K562 (cell line): ENCODE measurements around the gene FBXL13. TPM values are rescaled to one million over a fixed set of nuclear protein-coding genes. Genes with fewer than 3 reads are reported as not detected.

Source experiments
- ATAC-seq: fragments of 200-7000 bp; cut with Tn5 transposase; 3 replicates; pipeline ENCODE4 v1.9.1; 2020; ENCODE audit warnings: moderate library complexity
- BruUV-seq: library from RNA; stranded (reverse); fragments of 400-500 nt; replicated peaks from 2 replicates; lab custom pipeline; 2021; lab: Mats Ljungman, UMichigan
- CTCF ChIA-PET: fragments of 300-600 bp; formaldehyde crosslinking; extraction: SDS; loops from one replicate; lab custom pipeline; 2021; ENCODE audit warnings: low intra/inter-chr PET ratio; lab: Yijun Ruan, JAX
- POLR2A ChIA-PET: fragments of 300-600, 350-650 bp; sonication (Branson Sonifier 250); formaldehyde crosslinking; extraction: SDS; loops from one replicate; lab custom pipeline; 2021; ENCODE audit warnings: antibody characterized with exemption, inconsistent platforms; lab: Yijun Ruan, JAX
- DNase-seq, 4 experiments: peaks; one replicate each; pipeline versions ENCODE4 v3.0.0 to v3.0.0-alpha.2; 2011 to 2018; ENCODE audit warnings: low spot score in 3 of 4, mixed read lengths in 3 of 4; ENCODE audit errors: extremely low read depth in 1 of 4
- FAIRE-seq: peaks from 2 replicates; lab custom pipeline; 2011; peaks lifted over from hg19 to GRCh38; lab: Jason Lieb, UNC
- H2AFZ ChIP-seq: 2 replicates; pipeline ENCODE4 v1.6.0; 2011; ENCODE audit warnings: low read depth, low read length, control low read depth, inconsistent platforms
- H3K27ac ChIP-seq: fragments of 200-600 bp; 3 replicates; pipeline ENCODE4 v1.8.0; 2011; ENCODE audit warnings: low read depth, mild to moderate bottlenecking, control low read depth, inconsistent platforms, low read length, moderate library complexity, mixed read lengths; ENCODE audit errors: extremely low read depth
- H3K27me3 ChIP-seq, 2 experiments: fragments of 300-600 bp in 1 of 2; 2 replicates in 1 of 2; 3 replicates in 1 of 2; pipeline versions ENCODE4 v1.6.0 to v1.8.0; 2011; ENCODE audit warnings: inconsistent platforms in 2 of 2, low read length in 2 of 2, mild to moderate bottlenecking in 1 of 2, mixed read lengths in 1 of 2, moderate library complexity in 1 of 2; ENCODE audit not compliant: control insufficient read depth in 2 of 2, insufficient read depth in 2 of 2
- H3K36me3 ChIP-seq: fragments of 300-600 bp; 3 replicates; pipeline ENCODE4 v1.8.0; 2011; ENCODE audit warnings: mild to moderate bottlenecking, low read length, inconsistent platforms; ENCODE audit not compliant: control insufficient read depth, insufficient read depth
- H3K4me1 ChIP-seq, 2 experiments: fragments of 200-600 bp in 1 of 2; replicated peaks in 1 of 2; 2 replicates in 1 of 2; 3 replicates in 1 of 2; pipeline versions ENCODE4 v1.5.1 to v1.8.0; 2011; ENCODE audit warnings: inconsistent platforms in 2 of 2, low read length in 2 of 2, mild to moderate bottlenecking in 1 of 2, mixed read lengths in 1 of 2, moderate library complexity in 1 of 2; ENCODE audit not compliant: control insufficient read depth in 2 of 2, insufficient read depth in 2 of 2
- H3K4me2 ChIP-seq: 2 replicates; pipeline ENCODE4 v1.6.1; 2011; ENCODE audit warnings: low read length, control low read depth, inconsistent platforms, mixed read lengths; ENCODE audit not compliant: insufficient read depth
- H3K4me3 ChIP-seq: fragments of 200-600 bp; sonication (generic), shearing (Covaris generic); 2 replicates; pipeline ENCODE4 v1.5.1; 2016; ENCODE audit warnings: control low read depth, inconsistent platforms
- H3K79me2 ChIP-seq: fragments of 200-600 bp; 3 replicates; pipeline ENCODE4 v1.8.0; 2011; ENCODE audit warnings: low read length, inconsistent platforms; ENCODE audit not compliant: control insufficient read depth, insufficient read depth
- H3K9ac ChIP-seq, 2 experiments: 2 replicates each; pipeline versions ENCODE4 v1.6.0 to v1.6.1; 2011; ENCODE audit warnings: low read depth in 2 of 2, low read length in 2 of 2, control low read depth in 1 of 2, inconsistent platforms in 1 of 2, mild to moderate bottlenecking in 1 of 2, mixed read lengths in 1 of 2; ENCODE audit not compliant: insufficient read depth in 1 of 2
- H3K9me1 ChIP-seq: one replicate; pipeline ENCODE4 v1.6.0; 2011; ENCODE audit warnings: inconsistent platforms, mild to moderate bottlenecking, low read length, moderate library complexity; ENCODE audit not compliant: control insufficient read depth, insufficient read depth
- H3K9me3 ChIP-seq: replicated peaks from 2 replicates; pipeline ENCODE4 v1.5.1; 2011; ENCODE audit warnings: low read depth, low read length, inconsistent platforms; ENCODE audit not compliant: control insufficient read depth, insufficient read depth
- H4K20me1 ChIP-seq: replicated peaks from 2 replicates; pipeline ENCODE4 v1.6.1; 2011; ENCODE audit warnings: low read length, inconsistent platforms, mixed read lengths; ENCODE audit not compliant: control insufficient read depth, insufficient read depth
- AFF4 ChIP-seq: sonication (generic); formaldehyde crosslinking; IDR thresholded peaks from 2 replicates; pipeline ENCODE4 v1.8.0; 2023; ENCODE audit warnings: mild to moderate bottlenecking, missing genetic modification reagents
- MAFK ChIP-seq: IDR thresholded peaks from 2 replicates; pipeline ENCODE4 v1.6.1; 2011; ENCODE audit warnings: low read length, improper control_type of control experiment
- SMARCE1 ChIP-seq: fragments of 450-650 bp; IDR thresholded peaks from 2 replicates; pipeline ENCODE4 v1.7.1; 2016; ENCODE audit warnings: mild to moderate bottlenecking
- TCF7L2 ChIP-seq: fragments of 150-350 bp; IDR thresholded peaks from 2 replicates; pipeline ENCODE4 v1.6.1; 2016; ENCODE audit warnings: low read depth, mild to moderate bottlenecking, low read length, moderate library complexity
- in situ Hi-C: fragments of 300-500 bp; cut with MboI; formaldehyde crosslinking; loops from 4 replicates; pipeline ENCODE4 v1.15.0; 2018; ENCODE audit warnings: inconsistent platforms, mixed read lengths
- intact Hi-C: fragments of 100-400 bp; cut with micrococcal nuclease; formaldehyde crosslinking; loops from 2 replicates; pipeline ENCODE4 v1.14.2; 2022
- polyA plus RNA-seq, 8 experiments: library from polyadenylated mRNA; depleted of rRNA in 4 of 8; stranded (reverse) in 5 of 8; unstranded in 3 of 8; fragments of >200 nt; fragmentation: Nextera tagmentation in 2 of 8; fragmentation: Illumina TruSeq in 1 of 8; extraction: Ambion mirVana in 2 of 8; extraction: Trizol in 1 of 8; gene quantifications; 2 replicates each; pipeline versions ENCODE4 v1.2.1 to v1.2.3, GENCODE V29; 2011 to 2014; ENCODE audit warnings: inconsistent platforms in 1 of 8, missing spikeins in 1 of 8
- total RNA-seq, 7 experiments: library from RNA; depleted of rRNA in 6 of 7; stranded (reverse); fragments of >200 nt in 6 of 7; fragmentation: Illumina TruSeq in 2 of 7; extraction: Trizol in 2 of 7; gene quantifications; 2 replicates each; pipeline versions ENCODE4 v1.2.1 to v1.2.3, GENCODE V29; 2011 to 2021; ENCODE audit warnings: low replicate concordance in 1 of 7

FBXL13 gene
- total and polyA plus RNA-seq, 9 of the 15 experiments (the other 6 are each of a cell fraction or from before 2014, with no cell fraction given): 16.3 to 55.0 (median 25.4) TPM

- H2AFZ ChIP-seq: no peak overlapping the region
- H3K27me3 ChIP-seq: no peaks in the 10 kb centered on the region
- in situ Hi-C loops: no loop called here
- intact Hi-C loops: no loop called here
- BruUV-seq: no TSS peak
- H3K27ac ChIP-seq: no peak overlapping the region
- H3K4me2 ChIP-seq: no peak overlapping the region
- no peaks in the 10 kb centered on the region for H3K9me1 ChIP-seq
- no peak overlapping the region for H3K9ac ChIP-seq
- no peak for FAIRE-seq
- TF ChIP-seq AFF4 (CRISPR knock-in tag) (no peak), SMARCE1 (no peak), TCF7L2 (no peak), MAFK (no peak)
- H3K9me3 ChIP-seq: no peaks in the 10 kb centered on the region
- CTCF ChIA-PET: no interaction called here
- no peaks in the 10 kb centered on the region for H3K4me1 ChIP-seq
- no peak overlapping the region for H3K4me3 ChIP-seq
- H3K79me2 ChIP-seq: no peaks in the 10 kb centered on the region
- peaks cover 16% of the 10 kb centered on the region; the same call in 2 of the 3 replicates for H3K36me3 ChIP-seq
- ATAC-seq: no peak
- POLR2A ChIA-PET: no interaction called here
- DNase-seq: no peak
- no peaks in the 10 kb centered on the region for H4K20me1 ChIP-seq
Observed at GRCh38 chr7:102856036-102856435, 218.6 kb downstream of the FBXL13 start.
